GM21717 (cell line): Measurements from ENCODE around the gene STIP1.
A peak's percentile ranks its signal among the peaks of the same experiment; 100 is the strongest.

Source experiments
- ATAC-seq: cut with Tn5 transposase; IDR thresholded peaks from one replicate; pipeline ENCODE4 v1.9.1; 2021; ENCODE audit warnings: mild to moderate bottlenecking, moderate library complexity; ENCODE audit not compliant: unreplicated experiment

The STIP1 gene

DNA sequence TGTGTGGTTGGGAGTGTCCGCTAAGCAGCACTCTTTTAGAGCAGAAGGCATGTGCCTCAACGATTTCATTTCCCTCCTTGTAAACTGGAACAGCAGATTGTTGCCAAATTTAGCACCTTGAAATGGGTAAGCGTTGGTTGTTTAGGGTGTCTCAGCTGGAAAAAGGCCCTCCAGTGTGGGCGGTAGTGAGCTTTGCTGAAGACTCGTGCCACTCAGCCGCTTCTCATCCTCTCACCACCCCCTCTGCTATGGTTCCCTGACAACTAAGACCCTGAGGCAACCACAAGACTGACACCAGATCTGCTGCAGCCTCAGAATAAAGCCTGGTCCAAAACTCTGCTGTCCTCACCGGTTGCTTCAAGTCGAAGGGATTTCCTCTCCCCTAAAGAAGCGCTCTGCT, 10.7 kb downstream of the STIP1 start:
- no peak for ATAC-seq

DNA sequence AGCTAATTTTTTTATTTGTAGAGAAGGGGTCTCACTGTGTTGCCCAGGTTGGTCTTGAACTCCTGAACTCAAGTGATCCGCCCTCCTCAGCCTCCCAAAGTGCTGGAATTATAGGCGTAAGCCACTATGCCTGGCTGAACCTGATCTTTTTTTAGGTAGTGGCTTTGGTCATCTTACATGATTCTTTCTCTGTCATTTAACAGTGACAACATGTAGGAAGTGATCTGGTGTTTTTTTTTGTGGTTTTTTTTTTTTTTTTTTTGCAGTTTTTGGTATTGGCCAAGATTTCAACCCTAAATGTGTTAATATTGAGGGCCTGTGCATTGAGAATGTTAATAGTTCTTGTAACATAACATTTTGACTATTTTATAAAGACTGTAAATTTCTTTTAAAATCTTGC, 12.5 kb downstream of the STIP1 start:
- ATAC-seq = no peak

- no peak for ATAC-seq
These were observed 15.6 kb downstream of the STIP1 start for GRCh38 chr11:64201543-64201942.

DNA sequence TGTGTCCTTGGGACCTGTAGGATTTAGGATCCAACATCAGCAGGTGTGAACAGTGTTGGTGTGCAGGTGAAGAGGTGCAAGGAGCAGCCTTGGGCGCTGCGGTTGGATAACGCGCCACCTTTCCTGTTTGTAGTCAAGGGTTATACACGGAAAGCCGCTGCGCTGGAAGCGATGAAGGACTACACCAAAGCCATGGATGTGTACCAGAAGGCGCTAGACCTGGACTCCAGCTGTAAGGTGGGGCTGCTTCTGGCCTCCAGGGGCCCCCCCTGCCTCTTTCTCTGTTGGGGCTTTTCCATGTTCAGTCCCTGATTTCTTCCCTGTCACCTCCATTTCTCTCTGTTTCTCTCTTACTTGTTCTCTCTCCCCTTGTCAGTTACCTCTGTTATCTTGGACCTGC, 17.0 kb downstream of the STIP1 start:
- no peak for ATAC-seq

DNA sequence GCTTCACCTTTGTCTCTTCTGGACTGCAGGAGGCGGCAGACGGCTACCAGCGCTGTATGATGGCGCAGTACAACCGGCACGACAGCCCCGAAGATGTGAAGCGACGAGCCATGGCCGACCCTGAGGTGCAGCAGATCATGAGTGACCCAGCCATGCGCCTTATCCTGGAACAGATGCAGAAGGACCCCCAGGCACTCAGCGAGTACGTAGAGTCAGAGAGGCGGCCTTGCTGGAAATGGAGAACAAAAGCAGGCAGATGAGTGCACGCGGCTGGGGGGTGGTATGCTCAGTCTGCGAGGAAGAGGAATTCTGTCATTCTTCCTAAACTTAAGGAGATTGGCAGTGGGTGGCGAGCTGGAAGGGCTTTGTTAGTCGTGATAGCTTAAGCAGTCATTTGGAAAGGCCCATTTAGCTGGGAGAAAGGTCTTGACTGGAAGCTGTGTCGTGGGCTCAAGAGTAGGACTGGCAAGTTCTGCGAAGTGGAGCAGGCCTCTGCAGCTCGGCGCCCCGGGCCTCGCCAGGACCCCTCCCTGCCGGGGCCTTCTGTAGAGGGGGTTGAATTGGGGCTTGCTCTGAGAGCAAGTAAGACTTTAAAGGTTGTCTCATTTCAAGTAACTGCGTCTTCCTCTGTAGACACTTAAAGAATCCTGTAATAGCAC, 17.6 kb downstream of the STIP1 start:
- no peak for ATAC-seq

GRCh38 chr11:64204080-64204440, 18.1 kb downstream of the STIP1 start:
- no peak for ATAC-seq

DNA sequence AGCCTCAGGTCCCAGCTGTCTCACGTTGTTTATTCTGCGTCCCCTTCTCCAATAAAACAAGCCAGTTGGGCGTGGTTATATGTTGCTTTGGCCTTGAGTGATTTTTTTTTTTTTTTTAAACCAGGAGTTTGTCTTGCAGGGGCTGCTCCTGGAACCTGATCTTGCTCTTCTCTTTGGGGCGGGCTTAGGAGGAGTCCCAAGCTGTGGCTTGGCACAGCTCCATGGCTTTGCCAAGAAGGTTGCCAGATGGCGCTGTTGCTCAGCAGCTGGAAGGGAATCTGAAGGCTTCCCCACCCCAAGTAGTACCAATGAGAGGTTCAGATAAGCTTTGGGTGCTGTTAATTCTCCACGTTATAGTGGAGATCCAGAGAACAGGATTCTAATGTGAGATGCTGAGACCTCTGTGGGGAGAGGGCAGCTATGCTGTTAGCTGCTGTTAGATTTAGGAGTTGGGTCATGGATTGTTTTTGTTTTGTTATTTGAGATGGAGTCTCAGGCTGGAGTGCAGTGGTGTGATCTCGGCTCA, 18.6 kb downstream of the STIP1 start:
- no peak for ATAC-seq

DNA sequence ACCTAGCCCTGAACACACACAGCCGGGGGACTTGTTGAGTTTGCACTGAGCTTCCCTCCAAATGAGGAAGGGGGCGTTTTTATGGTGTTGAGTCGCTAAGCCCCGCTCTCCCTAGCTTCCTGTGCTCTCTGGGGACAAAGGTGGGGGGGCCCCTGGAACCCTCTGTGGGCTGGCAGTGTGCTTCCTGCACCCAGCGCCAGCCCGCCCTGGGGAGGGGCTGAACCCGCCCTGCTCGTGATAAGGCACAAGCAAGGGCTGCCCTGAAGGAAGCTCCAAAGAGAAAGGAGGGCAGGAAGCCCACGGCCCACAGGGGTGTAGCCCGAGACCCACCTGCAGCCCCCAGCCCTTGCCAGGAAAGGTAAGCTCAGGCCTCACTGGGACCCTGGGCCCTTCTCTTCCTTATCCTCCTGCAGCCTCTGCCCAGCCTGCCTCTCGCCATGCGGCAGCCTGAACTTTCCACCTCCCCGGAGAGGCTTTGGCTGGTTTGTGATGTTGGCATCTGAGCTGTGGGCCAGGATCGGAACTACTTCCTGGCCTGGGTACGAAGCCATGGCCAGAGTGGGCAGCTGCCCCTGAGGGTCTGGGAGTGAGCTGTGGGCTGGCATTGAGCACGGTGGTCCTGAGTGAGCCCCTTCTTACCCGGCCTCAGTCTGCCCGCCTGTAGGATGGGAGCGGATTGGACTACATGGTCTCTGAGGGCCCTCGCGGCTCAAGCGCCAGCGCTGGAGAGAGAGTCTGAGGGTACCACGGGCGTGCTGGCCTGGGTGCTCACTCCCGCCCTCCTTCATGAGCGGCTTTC, 20.7 kb downstream of the STIP1 start, which contains the start of gene FERMT3:
TSS of gene FERMT3 (plus strand) at position 265 of the 799 bp plus-strand sequence. CDS start 644 bp downstream, outside the sequence.
- no peak for ATAC-seq

DNA sequence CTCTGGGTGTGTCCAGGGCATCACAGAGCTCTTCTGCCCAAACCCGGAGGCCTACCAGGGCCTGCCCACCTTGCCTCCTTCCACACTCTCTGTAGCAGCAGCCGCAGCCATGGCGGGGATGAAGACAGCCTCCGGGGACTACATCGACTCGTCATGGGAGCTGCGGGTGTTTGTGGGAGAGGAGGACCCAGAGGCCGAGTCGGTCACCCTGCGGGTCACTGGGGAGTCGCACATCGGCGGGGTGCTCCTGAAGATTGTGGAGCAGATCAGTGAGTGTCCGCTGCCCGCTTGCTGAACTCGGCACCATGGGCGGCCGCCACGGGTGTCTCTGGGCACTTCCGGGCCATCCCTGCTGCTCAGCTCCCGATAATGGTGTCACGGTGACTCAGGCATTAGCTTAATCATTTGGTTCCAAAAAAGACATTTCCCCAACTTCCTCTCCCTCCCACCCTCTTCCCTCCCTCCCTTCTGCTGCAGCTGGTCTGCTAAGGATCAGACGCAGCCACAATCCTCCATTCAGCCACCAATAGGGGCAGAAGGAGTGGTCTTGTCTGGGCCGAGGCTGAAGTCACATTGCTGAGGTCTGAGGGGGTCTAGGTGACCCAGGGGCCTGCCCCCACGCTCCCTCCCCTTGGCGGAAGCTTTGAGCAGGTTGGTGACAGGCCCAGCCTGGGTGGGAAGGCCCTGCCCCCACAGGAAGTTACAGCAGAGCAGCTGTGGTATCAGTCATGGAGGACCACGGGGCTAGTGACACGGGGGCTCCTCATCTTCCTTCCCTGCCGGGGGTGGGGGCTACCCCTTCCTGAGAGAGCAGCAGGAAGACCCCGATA, 21.5 kb downstream of the STIP1 start:
- ATAC-seq = peak; percentile 42

DNA sequence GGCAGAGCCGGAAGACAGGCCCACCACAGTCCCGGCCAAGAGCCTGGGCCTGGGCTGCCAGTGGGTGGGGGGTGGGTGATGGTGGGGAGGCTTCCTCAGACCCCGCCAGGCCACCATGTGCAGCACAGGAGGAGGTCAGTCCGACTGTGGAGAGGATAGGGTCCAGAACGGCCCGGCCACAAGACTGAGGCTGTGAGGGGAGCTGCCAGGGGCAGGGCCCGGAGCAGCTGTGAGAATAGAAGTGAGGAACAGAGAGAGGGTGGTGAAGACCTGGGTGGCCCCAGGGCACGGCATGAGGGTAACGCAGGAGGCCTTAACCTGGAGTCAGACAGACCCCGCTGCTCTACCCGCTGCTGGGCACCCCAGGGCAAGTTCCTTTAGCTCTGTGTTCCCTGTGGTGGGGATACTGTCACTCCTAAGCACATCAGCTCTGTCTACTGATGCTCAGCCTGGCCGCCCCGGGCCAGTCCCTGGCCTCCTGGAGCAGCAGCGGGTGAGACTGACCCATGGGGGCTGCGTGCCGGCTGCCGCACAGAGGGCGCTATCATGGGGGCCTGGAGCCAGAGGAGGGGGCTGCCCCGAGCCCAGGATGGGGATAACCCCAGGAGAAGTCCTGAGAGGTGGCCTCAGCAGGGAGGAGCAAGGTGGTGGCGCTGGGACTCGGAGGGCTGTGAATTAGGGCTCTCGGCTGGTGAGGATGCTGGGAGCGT, 22.3 kb downstream of the STIP1 start:
- no peak for ATAC-seq

DNA sequence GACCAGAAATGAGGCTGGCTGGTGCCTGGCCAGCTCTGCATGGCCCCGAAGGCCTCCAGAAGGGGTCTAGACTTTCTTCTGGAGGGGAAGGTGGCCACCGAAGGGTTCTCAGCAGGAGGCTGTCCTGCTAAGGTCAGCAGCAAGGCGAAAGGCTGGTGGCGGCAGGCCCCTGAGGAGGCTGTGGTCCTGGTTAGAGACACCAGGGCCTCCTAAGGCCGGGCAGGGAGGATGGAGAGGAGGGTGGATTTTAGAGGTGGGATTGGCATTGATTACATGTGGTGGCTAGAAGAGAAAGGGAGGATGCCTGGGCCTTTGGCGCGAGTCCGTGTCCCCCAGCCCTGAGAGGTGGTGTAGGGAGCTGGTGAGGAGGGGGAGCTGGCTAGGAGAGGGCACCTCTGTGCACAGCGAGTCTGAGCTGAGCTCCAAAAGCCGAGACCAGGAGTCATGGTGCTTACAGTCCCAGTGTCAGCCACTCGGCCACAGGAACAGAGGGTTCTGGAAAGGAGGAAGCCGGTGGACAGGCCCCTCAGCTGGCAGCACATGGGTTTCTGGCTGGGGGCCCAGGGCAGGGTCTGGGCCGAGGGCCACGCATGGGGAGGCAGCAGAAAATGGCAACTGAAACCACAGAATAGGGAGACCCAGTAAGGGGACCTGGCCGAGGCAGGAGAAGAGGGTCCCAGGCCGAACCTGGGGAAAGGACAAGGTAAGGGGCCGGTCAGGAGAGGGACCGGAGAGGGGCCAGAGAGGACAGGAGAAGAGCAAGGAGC, 23.0 kb downstream of the STIP1 start:
- no peak for ATAC-seq

GRCh38 chr11:64209563-64209843, 23.5 kb downstream of the STIP1 start:
- no peak for ATAC-seq

DNA sequence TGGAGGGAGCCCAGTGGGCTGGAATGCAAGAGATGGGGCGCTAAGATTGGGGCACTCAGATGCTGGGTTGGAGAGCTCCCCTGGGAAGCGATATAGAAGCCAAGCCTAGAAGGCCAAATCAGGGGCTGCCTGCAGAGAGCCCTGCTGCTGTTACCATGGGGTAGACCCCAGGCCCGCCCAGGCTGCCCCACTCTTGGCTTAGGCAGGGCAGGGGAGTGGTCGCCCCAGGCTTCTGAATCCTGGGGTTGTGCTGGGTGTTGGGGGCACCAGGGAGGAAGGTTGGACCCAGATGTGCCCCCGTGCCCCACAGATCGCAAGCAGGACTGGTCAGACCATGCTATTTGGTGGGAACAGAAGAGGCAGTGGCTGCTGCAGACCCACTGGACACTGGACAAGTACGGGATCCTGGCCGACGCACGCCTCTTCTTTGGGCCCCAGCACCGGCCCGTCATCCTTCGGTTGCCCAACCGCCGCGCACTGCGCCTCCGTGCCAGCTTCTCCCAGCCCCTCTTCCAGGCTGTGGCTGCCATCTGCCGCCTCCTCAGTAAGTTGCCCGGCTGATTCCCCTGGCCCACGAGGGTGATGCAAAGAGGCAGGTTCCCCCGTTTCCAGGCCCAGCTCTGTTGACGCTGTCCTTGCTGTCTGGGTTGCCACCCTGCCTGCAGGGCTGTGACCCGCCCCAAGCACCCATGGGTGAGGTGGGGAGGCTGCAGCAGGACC, 24.5 kb downstream of the STIP1 start:
- no peak for ATAC-seq

- ATAC-seq = no peak
These were observed 25.4 kb downstream of the STIP1 start for GRCh38 chr11:64211181-64211872.

DNA sequence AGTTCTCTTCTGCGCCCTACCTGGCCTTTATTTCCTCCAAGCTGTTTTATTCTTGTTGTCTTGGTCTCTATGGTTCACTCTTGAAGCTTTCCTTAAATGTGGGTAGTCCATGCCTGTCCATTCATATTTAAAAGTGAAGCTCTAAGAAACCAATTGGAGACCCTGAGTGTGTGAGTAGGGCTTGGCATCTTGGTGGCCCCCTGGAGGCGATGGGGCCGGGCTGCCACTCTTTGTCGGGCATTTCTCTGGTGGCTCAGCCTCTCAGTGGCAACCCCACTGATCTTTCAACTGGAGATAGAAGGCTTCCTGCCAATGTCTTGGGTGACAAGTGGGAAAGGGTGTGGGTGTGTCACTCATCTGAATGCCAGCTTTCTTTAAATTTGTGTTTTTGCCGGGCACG, 30.9 kb downstream of the STIP1 start:
- ATAC-seq = no peak

- ATAC-seq = no peak
These were observed 32.8 kb downstream of the STIP1 start for GRCh38 chr11:64218628-64219353.

DNA sequence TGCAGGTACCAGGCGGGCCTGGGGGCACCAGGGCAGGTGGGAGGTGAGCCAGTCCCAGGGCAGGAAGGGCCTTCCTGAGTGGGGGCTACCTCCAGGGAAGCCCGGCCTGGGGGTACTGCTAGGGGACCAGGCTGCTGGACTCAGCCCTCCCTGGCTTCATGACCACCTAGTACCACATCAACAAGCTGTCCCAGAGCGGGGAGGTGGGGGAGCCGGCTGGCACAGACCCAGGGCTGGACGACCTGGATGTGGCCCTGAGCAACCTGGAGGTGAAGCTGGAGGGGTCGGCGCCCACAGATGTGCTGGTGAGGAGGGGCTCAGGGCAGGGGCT, 33.3 kb downstream of the STIP1 start:
- ATAC-seq = no peak

- ATAC-seq = no peak
These were observed 33.8 kb downstream of the STIP1 start for GRCh38 chr11:64219755-64220154.
